Left renal pelvis (tissue), 4 donors: ENCODE results near the gene KRT4. TPM values are rescaled to one million over a fixed set of nuclear protein-coding genes. Genes with fewer than 3 reads are reported as not detected.
"Not testable (repeated sequence)": the region's sequence is repeated elsewhere in the genome, so short reads cannot be mapped to it uniquely, and the experiment has no call there.

Experiments
- DNase-seq, 4 donors: peaks; one replicate each; pipeline ENCODE4 v3.0.0-alpha.2; 2013; ENCODE audit warnings: low read depth in 4 of 4, low spot score in 3 of 4
- polyA plus RNA-seq, 4 donors: library from polyadenylated mRNA; unstranded; fragments of 120-200 nt; gene quantifications; one replicate each; pipeline ENCODE4 v1.2.1, GENCODE V29; 2013; ENCODE audit not compliant: insufficient read length in 4 of 4

The KRT4 gene
- 1 to 10 TPM in 1 of 4 donors, under 1 TPM in 3; 0.17 to 2.7 (median 0.65) TPM for polyA plus RNA-seq

DNA sequence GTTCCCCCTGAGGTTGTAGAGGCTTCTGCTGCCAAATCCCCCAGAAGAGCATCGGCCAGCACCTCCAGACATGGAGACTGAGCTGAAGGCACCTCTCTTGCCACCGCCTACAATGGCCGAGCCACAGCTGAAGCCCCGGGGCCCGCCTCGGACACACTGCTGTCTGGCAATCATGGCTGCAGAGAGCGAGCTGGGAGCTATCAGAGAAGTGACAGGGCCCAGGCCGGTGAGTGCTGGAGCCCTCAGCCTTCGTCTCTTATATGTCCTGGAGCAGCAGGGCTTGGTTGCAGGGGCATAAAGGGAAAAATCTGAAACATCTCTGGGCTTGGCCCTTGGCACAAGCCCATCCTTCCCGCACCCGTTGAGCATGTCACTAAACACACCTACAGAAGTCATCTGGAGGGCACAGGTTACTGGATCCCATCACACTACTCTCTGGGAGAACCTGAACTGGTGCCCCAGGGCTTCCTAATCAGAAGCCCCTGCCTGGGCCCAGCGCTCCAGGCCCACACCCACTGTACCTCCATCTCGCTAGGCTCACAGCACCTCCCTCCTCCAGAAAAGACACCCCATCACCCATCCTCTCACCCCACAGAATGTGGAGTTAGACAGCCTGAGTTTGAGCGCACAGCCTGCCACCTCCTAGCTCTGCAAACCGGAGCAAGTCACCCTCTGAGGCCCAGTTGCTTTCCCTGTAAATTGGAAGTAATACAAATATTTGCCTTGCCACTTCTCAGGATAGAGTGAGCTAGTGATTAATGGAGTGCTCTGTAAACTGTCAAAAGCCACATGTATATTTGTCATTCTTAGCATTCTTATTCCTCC lies at the start of gene KRT4:
KRT4 (minus strand) TSS at position 232 of the 825 bp plus-strand sequence; CDS start at position 174, 58 bp downstream.
- no peak for DNase-seq

DNA sequence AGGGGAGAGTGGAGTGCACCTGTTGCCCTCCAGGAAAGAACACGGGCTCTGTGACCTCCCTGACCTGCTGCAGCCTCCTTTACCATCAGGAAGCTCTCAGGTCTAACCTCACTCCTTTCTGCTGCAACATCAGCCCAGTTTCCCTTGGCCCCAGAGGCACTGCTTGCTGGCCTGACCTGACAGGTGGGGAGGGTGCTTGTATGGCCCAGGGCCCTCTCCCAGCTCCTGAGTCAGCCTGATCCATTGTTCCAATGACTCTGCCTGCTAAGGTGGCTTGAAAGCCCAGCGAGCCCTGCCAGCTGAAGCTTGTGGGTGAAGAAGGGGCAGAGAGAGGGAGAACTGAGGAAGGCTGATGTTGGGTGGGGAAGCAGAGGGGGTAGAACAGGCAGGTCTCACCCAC lies 48.1 kb upstream of the KRT4 start:
- DNase-seq: no peak

DNA sequence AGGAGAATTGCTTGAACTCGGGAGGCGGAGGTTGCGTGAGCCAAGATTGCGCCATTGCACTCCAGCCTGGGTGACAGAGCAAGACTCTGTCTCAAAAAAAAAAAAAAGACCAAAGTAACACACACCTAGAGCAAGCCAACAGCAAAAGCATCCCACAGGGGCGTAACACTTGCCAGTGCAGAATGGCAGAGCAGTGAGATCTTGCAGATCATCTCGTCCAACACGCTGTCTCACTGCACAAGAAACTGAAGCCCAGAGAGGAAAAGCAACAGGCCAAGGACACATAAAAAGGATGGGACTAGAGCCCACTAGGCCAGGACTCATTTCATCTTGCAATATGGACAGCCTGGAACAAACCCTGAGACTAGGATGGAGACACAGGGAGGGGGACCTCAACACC lies 47.6 kb upstream of the KRT4 start:
- DNase-seq: no peak

DNA sequence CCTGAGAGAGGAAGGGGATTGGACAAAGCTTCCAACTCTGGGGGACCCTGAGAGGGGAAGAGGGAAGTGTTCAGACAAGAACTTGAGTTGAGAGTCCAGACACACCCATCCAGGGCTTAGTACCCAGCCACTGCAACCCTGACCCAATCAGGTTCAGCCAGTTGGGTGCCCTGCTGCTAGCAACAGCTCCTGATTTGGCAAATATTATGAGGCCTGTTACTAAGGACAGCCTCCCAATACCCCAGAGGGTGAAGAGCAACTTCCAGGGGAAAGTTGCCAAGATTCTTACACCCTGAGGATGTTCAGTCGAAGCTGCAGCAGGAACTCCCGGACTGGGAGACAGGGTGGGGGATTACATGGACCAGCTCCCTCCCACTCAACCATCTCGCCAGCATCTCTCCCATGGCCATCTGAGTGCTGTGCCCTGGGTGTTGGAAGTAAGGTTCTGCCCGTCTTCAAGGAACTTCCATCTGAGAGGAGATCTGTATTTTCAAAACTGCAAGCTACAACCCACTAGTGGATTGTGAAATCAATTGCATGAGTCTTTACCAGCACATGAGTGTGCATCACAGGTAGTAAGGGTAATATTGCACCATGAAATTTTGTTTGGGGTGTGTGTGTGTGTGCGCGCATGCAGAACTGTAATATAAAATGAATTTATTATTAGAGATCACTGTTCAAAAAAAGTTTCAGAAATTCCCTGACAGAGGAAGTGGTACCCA lies 46.3 kb upstream of the KRT4 start:
- no peak for DNase-seq

DNA sequence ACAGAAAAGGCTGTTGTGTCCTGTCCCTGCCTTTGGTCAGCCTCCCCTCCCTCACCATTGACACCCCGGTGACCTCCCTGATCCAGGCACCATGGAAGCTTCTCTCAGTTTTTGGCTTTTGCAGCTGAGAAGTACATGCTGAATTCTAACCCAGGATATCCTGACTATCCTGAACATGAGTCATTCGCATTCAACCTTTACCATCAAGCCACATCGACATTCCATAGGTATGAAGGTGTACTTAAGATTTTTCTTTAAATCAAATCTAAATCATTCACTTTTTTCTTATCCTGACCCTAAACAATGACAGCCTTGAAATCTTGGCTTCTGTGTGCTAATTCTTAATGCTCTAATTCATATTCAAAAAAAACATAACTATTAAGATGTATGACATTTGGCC lies 43.6 kb upstream of the KRT4 start:
- no peak for DNase-seq

DNA sequence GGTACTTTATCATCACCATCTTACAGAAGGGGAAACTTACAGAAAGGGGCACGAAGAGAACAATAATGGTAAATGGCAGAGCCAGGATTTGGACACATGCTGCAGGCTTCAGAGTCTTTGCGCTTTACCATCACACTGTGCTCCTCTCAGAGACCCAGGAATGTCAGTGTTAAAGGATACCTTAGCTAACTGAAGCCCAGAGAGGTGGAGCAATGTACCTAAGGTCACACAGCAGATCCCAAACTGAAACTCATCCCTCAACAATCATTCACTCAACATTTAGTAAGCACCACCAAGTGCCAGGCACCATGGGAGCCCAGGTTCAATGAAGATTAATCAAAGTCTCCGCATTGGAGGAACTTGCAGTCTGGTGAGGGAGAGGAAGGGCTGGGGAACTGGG lies 42.9 kb upstream of the KRT4 start:
- DNase-seq: no peak

DNA sequence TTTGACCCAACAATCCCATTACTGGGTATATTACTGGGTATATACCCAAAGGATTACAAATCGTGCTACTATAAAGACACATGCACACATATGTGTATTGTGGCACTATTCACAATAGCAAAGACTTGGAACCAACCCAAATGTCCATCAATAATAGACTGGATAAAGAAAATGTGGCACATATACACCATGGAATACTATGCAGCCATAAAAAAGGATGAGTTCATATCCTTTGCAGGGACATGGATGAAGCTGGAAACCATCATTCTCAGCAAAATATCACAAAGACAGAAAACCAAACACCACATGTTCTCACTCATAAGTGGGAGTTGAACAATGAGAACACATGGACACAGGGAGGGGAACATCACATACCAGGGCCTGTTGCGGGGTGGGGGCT lies 42.2 kb upstream of the KRT4 start:
- DNase-seq: not testable (repeated sequence)

DNA sequence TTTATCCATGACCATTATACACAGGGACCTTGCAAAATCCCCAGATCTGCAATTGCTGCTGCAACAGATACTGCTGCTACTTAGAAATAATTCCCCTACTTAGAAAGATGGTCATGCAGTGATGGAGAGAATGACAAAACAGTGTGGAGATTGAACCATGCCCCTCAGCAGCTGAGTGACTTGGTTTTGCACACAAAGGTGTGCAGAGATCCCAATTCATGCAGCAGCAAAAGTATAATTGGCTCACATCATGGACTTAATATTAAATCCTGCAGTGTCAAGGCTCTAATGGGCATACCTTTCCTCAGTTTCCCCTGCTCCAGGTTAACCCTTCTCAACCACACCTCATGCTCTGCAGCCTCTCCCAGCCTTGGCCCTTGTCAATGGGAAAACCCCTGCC lies 37.9 kb upstream of the KRT4 start:
- no peak for DNase-seq

DNA sequence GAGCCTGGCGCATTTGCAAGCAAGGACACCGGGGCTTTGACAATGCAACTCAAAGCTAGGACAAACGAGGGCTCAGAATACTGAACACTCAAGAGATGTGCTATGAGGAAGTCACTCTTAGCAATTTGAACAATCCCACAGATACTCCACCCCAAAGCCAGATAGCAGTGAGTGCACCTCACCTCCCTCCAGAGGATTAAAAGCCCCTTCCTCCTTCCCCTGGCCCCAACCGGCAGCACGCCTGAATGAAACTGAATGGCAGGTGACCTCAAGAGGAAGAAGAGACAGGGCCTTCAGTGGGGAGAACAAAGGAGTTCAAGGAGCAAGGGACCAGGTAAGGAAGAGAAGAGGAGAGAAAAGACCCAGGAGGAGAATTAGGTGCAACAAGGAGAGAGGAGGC lies 36.8 kb upstream of the KRT4 start:
- DNase-seq: no peak

DNA sequence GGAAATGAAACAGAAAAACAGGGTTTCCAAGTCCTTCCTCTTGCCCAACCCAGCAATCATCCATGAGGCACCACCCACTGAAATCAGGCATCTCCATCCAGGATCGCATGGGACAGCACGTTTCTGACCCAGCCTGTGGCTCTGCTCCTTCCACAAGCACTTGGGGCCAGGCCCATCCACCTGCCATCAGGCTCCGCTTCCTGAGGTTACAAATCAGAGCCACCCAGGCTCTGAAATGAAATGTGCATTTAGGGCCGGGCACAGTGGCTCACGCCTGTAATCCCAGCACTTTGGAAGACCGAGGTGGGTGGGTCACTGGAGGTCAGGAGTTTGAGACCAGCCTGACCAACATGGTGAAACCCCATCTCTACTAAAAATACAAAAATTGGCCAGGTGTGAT lies 35.6 kb upstream of the KRT4 start:
- no peak for DNase-seq

DNA sequence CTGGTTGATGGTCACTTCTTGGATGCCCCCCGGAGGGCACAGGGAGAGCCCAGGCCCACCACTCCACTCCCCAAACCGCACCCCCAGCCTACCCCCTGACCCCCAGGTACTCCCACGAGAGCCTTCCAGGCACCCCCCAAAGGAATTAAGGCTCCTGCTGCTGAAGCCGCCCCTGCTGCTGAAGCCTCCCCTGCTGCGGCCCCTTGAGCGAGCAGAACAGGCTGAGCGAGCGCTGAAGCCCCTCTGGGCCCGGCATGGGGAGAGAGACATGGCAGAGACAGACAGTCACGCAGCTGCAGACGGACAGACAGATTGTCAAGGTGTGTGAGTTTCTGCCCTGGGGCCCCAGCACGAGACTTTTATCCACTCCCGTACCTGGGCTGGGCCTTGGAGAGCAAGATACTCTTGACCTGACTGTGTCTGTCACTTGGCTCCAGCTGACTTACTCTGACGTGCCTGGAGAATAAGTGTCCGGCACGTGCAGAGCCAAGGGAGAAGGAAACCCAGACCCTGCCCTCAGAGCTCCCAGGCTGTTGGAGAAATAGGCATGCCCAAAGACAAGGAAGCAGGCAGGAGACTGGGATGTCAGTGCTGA lies 34.8 kb upstream of the KRT4 start, which contains the start of gene KRT78:
KRT78 (minus strand) TSS at position 334 of the 595 bp plus-strand sequence; CDS start at position 270, 64 bp downstream.
- no peak for DNase-seq

DNA sequence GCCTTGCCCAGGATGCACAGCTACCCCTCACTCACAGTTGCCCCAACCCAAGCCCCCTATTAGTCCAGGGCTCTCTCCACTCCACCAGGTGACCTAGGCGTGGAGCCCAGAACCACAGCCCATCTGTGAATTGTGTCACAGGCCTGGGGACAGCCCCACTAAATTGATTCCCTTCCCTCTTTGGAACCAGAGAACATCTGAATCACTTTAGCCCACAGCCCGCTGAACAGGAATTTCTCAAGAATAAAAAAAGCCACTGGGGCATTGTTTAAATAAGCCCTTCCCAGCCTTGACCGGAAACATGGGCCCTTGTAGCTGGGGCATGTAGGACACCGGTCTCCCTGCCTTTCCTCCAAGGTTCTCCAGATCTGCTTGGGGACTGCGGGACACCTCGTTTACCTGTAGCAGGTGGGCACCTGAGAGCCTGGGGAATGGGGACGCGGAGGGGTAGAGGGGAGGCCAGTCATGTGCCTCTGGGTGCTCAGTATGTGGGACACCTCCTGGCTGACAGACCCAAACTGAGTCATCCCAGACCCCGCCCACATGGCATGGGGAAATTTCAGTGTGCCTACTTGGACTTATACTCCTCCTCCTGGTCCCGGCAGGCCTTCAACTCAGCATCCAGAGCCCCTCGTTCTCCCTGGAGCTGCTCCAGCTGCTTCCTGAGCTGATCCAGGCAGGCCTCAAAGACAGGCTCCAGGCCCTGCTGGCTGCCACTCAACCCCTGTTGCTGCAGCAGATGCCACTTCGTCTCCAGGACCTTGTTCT lies 33.6 kb upstream of the KRT4 start:
- no peak for DNase-seq

DNA sequence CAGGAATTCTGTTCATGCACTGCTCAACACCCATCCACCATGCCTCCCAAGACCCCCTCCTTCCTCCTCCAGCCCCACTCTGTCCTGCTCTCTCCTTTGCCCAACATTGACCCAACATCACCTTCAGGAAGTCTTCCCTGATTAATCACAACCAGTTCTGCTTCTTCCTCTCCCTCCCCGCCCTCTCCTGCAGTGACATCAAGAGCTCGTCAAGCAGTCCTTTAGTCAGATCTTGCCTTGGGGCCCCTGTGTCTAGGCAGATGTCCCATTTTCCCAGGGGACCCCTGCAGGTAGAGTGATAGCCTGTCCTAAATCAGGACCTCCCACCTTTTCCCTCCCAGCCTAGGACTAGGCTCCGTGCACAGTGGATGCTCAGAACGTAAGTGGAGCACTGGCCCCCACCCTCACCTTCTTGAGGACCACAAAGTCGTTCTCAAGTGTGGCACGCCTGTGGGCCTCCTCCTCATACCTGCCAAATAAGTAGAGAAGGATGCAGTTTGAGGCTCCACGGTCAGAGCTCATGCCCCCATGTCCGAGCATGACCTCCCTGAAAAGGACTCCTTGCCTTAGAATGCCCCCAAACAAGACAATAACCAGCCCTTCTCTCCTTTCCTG lies 32.5 kb upstream of the KRT4 start:
- DNase-seq: no peak

DNA sequence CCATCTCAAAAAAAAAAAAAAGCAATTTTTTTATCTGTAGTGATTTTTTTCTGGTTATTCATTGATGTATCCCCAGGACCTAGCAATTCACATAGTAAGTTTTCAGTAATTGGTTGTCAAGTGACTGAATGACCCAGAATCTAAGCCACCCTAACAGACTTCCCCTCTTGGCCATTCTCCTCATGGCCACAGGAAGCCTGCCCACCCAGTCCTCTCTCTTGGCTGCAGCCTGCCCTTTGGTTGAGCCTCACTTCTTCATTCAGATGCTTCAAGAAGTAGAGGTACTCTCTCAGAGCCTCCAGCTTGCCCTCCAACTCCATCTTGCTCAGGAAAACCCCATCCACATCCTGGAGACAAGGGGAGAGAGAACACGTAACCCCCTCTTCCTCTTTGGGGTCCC lies 32.0 kb upstream of the KRT4 start:
- no peak for DNase-seq

DNA sequence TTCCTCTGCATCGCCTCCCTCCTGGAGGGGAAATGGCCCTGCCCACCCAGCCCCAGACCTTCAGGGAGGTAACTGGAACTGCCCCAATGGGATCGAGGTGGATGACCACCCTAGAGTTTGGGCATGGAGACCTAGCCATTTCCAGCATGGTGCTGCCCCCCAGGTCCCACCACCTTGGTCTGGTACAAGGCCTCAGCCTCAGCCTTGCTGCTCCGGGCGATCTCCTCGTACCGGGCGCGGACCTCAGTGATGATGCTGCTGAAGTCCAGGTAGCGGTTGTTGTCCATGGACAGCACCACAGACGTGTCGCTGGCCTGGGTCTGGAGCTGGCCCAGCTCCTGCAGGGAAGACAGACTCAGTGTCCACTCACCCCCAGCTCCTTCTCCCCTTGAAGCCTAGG lies 30.5 kb upstream of the KRT4 start:
- DNase-seq: no peak

DNA sequence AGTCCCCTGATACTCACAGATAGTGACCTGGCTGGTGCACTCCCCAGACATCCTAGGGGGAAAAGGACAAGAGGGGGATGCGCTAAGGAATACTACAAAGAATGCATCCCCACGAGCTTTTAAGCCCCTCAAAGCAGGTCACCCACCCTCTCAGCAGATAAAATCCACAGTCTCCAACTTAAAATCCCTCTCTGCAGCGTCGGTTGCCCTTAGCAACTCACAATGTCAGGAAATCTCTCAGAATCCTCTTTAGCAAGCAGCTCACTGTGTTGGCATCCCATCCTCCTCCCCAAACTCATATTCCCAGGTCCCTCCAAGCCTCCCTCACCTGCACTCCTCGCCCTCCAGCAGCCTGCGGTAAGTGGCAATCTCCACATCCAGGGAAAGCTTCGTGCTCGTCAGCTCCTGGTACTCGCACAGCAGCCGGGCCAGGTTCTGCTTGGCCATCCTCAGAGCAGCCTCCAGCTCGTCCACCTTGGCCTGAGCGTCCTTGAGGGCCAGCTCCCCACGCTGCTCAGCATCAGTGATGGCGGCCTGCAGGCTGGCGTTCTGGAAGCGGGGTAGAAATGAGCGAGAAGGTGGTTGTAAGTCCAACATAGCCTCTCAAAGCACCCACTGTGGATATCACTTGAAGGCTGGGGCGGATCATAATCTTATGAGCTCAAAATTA lies 25.7 kb upstream of the KRT4 start:
- no peak for DNase-seq

DNA sequence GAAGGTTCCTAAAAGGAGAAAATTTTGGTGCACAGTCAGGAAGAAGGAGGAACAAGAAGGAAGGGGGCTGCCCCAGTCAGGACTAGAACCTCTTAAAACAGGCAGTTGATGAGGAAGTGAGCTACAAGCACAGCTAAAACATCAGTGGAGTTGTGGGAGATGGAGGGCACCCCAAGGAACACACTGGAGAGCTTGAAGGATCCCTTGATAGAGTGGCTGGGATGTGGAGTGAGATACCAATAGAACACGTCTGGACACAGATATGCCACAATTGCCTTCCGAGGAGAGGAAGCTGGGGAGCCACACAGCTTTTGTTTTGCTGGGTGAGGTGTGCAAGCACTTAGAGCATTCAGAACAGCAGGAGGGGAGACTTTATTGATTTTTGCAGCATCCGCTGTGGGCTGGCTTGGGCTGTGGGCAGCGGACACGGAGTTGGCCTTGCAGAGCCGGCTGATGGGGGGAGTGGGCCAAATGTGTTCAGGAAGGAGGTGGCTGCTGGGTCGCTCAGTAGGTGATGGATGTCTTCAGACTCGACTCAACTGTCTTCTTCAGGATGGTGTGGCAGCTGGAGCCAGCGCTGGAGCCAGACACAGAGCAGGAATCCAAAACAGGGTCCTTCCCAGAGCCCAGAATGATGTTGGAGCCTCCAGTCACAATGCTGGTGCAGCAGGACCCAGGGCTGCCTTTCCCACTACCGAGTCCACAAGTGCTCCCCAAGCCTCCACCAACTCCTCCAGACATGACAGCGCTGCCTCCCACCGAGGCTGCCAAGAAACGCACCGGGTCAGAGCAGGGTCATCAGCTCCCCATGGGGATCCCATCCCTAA lies 24.9 kb upstream of the KRT4 start:
- no peak for DNase-seq

DNA sequence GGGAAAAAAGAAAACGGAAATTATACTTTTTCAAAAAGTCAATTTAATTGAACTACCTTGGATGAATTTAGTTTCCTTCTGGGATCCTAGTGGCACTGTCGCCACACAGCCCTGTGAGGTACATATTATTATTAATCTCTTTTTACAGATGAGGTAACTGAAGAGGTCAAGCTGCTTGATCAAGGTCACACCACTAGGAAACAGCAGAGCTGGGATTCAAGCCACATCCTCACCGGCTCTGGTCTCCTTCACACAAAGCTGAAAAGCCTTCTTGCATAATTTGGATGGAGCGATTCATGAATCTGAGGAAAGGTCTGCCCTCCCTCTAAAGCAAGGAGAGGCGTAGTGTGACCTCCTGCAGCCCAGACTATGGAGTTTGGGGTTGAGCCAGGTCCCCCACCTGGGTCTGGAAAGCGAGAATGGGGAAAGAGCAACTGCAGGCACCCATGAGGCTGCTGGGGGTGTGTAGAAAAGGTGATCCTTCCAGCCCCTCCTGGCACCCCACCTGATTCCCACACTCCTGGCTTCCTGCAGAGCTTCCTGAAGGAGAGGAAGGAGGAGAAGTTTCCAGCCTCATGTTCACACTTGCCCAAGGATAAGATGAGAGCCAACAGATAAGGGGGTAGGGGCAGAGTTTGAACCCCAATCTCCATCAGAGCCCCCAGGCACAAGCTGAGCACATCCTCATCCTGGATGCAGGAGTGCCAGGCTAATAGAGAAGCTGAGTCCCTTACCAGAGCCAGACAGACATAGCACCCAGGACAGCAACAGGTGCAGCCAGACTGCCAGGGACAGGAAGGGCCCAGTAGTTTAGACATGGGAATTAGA lies 24.1 kb upstream of the KRT4 start:
- DNase-seq: no peak
